ENCODE measurements around the gene PCP4L1. TPM values are rescaled to one million over a fixed set of nuclear protein-coding genes. Genes with fewer than 3 reads are reported as not detected.

Gene PCP4L1
- total and polyA plus RNA-seq, 5 experiments from 2014 or later = not detected

Small RNA genes lying within 50 kb of the gene (microRNA-seq; reads per million reads assigned to microRNA genes)
- gene MIR5187 (ENCODE audit: borderline microRNAs expressed) = not detected

Other genes with a start within 250 kb of the PCP4L1 start
- gene F11R, start 237.6 kb upstream of the PCP4L1 start, total RNA-seq = 10 to 100 TPM; 16.3 to 16.4 TPM
- gene F11R, start 237.6 kb upstream of the PCP4L1 start, polyA plus RNA-seq = 1 to 10 TPM; 6.7 to 9.0 (median 8.1) TPM
- gene TSTD1, start 219.8 kb upstream of the PCP4L1 start, total RNA-seq = 100 to 1,000 TPM; 100 to 108 TPM
- gene TSTD1, start 219.8 kb upstream of the PCP4L1 start, polyA plus RNA-seq = 100 to 1,000 TPM; 342 to 508 (median 412) TPM
- gene USF1, start 212.8 kb upstream of the PCP4L1 start, total RNA-seq = 100 to 1,000 TPM; 107 to 118 TPM
- gene USF1, start 212.8 kb upstream of the PCP4L1 start, polyA plus RNA-seq = 10 to 100 TPM in 1 of 3 donors, 1 to 10 TPM in 2; 4.3 to 11.1 (median 7.4) TPM
- gene ARHGAP30, start 188.9 kb upstream of the PCP4L1 start, total RNA-seq = 100 to 1,000 TPM; 220 to 233 TPM
- gene ARHGAP30, start 188.9 kb upstream of the PCP4L1 start, polyA plus RNA-seq = 100 to 1,000 TPM; 110 to 207 (median 136) TPM
- not detected for gene NECTIN4, start 169.2 kb upstream of the PCP4L1 start, total RNA-seq
- not detected for gene NECTIN4, start 169.2 kb upstream of the PCP4L1 start, polyA plus RNA-seq
- gene KLHDC9, start 160.4 kb upstream of the PCP4L1 start, total RNA-seq = under 1 TPM; 0.60 to 0.96 TPM
- gene KLHDC9, start 160.4 kb upstream of the PCP4L1 start, polyA plus RNA-seq = 1 to 10 TPM in 1 of 3 donors, under 1 TPM in 2; 0.30 to 1.5 (median 0.62) TPM
- gene PFDN2, start 140.7 kb upstream of the PCP4L1 start, total RNA-seq = 10 to 100 TPM; 37.9 to 41.4 TPM
- gene PFDN2, start 140.7 kb upstream of the PCP4L1 start, polyA plus RNA-seq = 10 to 100 TPM; 74.6 to 91.3 (median 86.0) TPM
- gene NIT1, start 140.6 kb upstream of the PCP4L1 start, total RNA-seq = 10 to 100 TPM; 43.5 to 46.4 TPM
- gene NIT1, start 140.6 kb upstream of the PCP4L1 start, polyA plus RNA-seq = 10 to 100 TPM; 16.8 to 25.0 (median 18.3) TPM
- 10 to 100 TPM; 35.3 to 38.6 TPM for gene DEDD, start 126.1 kb upstream of the PCP4L1 start, total RNA-seq
- gene DEDD, start 126.1 kb upstream of the PCP4L1 start, polyA plus RNA-seq = 10 to 100 TPM; 29.0 to 35.4 (median 29.3) TPM
- 100 to 1,000 TPM; 116 to 118 TPM for gene UFC1, start 104.8 kb upstream of the PCP4L1 start, total RNA-seq
- 100 to 1,000 TPM; 148 to 158 (median 155) TPM for gene UFC1, start 104.8 kb upstream of the PCP4L1 start, polyA plus RNA-seq
- 10 to 100 TPM; 59.2 to 63.8 TPM for gene USP21, start 99.2 kb upstream of the PCP4L1 start, total RNA-seq
- 10 to 100 TPM; 13.8 to 31.4 (median 14.6) TPM for gene USP21, start 99.2 kb upstream of the PCP4L1 start, polyA plus RNA-seq
- gene PPOX, start 92.3 kb upstream of the PCP4L1 start, total RNA-seq = 10 to 100 TPM; 76.2 to 82.1 TPM
- gene PPOX, start 92.3 kb upstream of the PCP4L1 start, polyA plus RNA-seq = 10 to 100 TPM; 12.0 to 17.8 (median 15.7) TPM
- 10 to 100 TPM; 81.0 to 97.4 TPM for gene B4GALT3, start 81.2 kb upstream of the PCP4L1 start, total RNA-seq
- 10 to 100 TPM; 35.4 to 49.9 (median 37.6) TPM for gene B4GALT3, start 81.2 kb upstream of the PCP4L1 start, polyA plus RNA-seq
- 1 to 10 TPM; 4.8 to 7.0 TPM for gene ADAMTS4, start 59.7 kb upstream of the PCP4L1 start, total RNA-seq
- gene ADAMTS4, start 59.7 kb upstream of the PCP4L1 start, polyA plus RNA-seq = under 1 TPM; 0.07 to 0.34 (median 0.22) TPM
- gene NDUFS2, start 56.4 kb upstream of the PCP4L1 start, total RNA-seq = 100 to 1,000 TPM; 126 to 127 TPM
- gene NDUFS2, start 56.4 kb upstream of the PCP4L1 start, polyA plus RNA-seq = 100 to 1,000 TPM in 1 of 3 donors, 10 to 100 TPM in 2; 78.6 to 106 (median 95.4) TPM
- gene FCER1G, start 43.5 kb upstream of the PCP4L1 start, total RNA-seq = 10 to 100 TPM; 27.7 to 31.8 TPM
- 100 to 1,000 TPM in 1 of 3 donors, 10 to 100 TPM in 2; 67.1 to 107 (median 84.4) TPM for gene FCER1G, start 43.5 kb upstream of the PCP4L1 start, polyA plus RNA-seq
- gene APOA2, start 35.1 kb upstream of the PCP4L1 start, total RNA-seq = not detected
- gene APOA2, start 35.1 kb upstream of the PCP4L1 start, polyA plus RNA-seq = not detected
- gene TOMM40L, start 32.7 kb upstream of the PCP4L1 start, total RNA-seq = 10 to 100 TPM in 1 of 2 experiments, 1 to 10 TPM in 1; 9.6 to 11.3 TPM
- 1 to 10 TPM; 4.9 to 8.1 (median 8.0) TPM for gene TOMM40L, start 32.7 kb upstream of the PCP4L1 start, polyA plus RNA-seq
- gene NR1I3, start 20.5 kb upstream of the PCP4L1 start, total RNA-seq = not detected
- gene NR1I3, start 20.5 kb upstream of the PCP4L1 start, polyA plus RNA-seq = under 1 TPM in 1 of 3 donors, not detected in 2; 0.19 TPM
- 10 to 100 TPM; 11.9 to 12.2 TPM for gene MPZ, start 51.2 kb downstream of the PCP4L1 start, total RNA-seq
- gene MPZ, start 51.2 kb downstream of the PCP4L1 start, polyA plus RNA-seq = not detected
- 100 to 1,000 TPM; 113 to 127 TPM for gene SDHC, start 55.6 kb downstream of the PCP4L1 start, total RNA-seq
- gene SDHC, start 55.6 kb downstream of the PCP4L1 start, polyA plus RNA-seq = 100 to 1,000 TPM; 212 to 297 (median 217) TPM
- not detected for gene CFAP126, start 109.1 kb downstream of the PCP4L1 start, total RNA-seq
- not detected for gene CFAP126, start 109.1 kb downstream of the PCP4L1 start, polyA plus RNA-seq
- gene FCGR2A, start 246.7 kb downstream of the PCP4L1 start, total RNA-seq = under 1 TPM; 0.34 to 0.52 TPM
- under 1 TPM in 2 of 3 donors, not detected in 1; 0.41 to 0.84 TPM for gene FCGR2A, start 246.7 kb downstream of the PCP4L1 start, polyA plus RNA-seq